HepG2 (cell line): ENCODE data around the gene KRTAP1-3. TPM values are rescaled to one million over a fixed set of nuclear protein-coding genes. Genes with fewer than 3 reads are reported as not detected.
A peak's percentile ranks its signal among the peaks of the same experiment; 100 is the strongest.

ENCODE experiments used
- ATM ChIP-seq: fragments of 450-650 bp; IDR thresholded peaks from 2 replicates; pipeline ENCODE4 v1.7.1; 2017; ENCODE audit warnings: mild to moderate bottlenecking, borderline replicate concordance
- CEBPG ChIP-seq: IDR thresholded peaks from 2 replicates; pipeline ENCODE4 v1.6.1; 2016
- ELF3 ChIP-seq: IDR thresholded peaks from 2 replicates; pipeline ENCODE4 v1.6.1; 2016; ENCODE audit warnings: missing genetic modification reagents, missing compliant biosample characterization
- ERF ChIP-seq: IDR thresholded peaks from 2 replicates; pipeline ENCODE4 v1.6.1; 2018; ENCODE audit warnings: missing biosample characterization, missing genetic modification reagents
- FOXP1 ChIP-seq, 2 experiments: fragments of 450-650 bp in 1 of 2; IDR thresholded peaks; 2 replicates each; pipeline ENCODE4 v1.6.1; 2017 to 2018; ENCODE audit warnings: antibody characterized with exemption in 1 of 2
- GFI1 ChIP-seq: sonication (generic); formaldehyde crosslinking; IDR thresholded peaks from 2 replicates; pipeline ENCODE4 v1.5.0; 2020; ENCODE audit warnings: missing genetic modification reagents, mild to moderate bottlenecking, borderline replicate concordance
- HOXA3 ChIP-seq: sonication (generic); formaldehyde crosslinking; IDR thresholded peaks from 2 replicates; pipeline ENCODE4 v1.5.0; 2020; ENCODE audit warnings: missing genetic modification reagents
- HOXD1 ChIP-seq: sonication (generic); formaldehyde crosslinking; IDR thresholded peaks from 2 replicates; pipeline ENCODE4 v1.5.0; 2020; ENCODE audit warnings: missing genetic modification reagents
- KDM1A ChIP-seq: IDR thresholded peaks from 2 replicates; pipeline ENCODE4 v1.6.1; 2016; ENCODE audit warnings: missing compliant biosample characterization
- KDM6A ChIP-seq: IDR thresholded peaks from 2 replicates; pipeline ENCODE4 v1.6.1; 2016; ENCODE audit warnings: low read depth
- MBD4 ChIP-seq: IDR thresholded peaks from 2 replicates; pipeline ENCODE4 v1.6.1; 2012; ENCODE audit warnings: low read length, inconsistent platforms, borderline replicate concordance
- NCOR1 ChIP-seq: fragments of 200-600 bp; sonication (generic); IDR thresholded peaks from 2 replicates; pipeline ENCODE4 v1.7.0; 2017; ENCODE audit warnings: antibody characterized with exemption, low read length, borderline replicate concordance
- PHF5A ChIP-seq: IDR thresholded peaks from one replicate; pipeline ENCODE4 v1.6.1; 2018; ENCODE audit warnings: low read depth, missing genetic modification reagents; ENCODE audit not compliant: unreplicated experiment
- SMAD3 ChIP-seq: sonication (generic); formaldehyde crosslinking; IDR thresholded peaks from 2 replicates; pipeline ENCODE4 v1.4.0; 2020; ENCODE audit warnings: missing genetic modification reagents
- TBX3 ChIP-seq: fragments of 450-650 bp; IDR thresholded peaks from 2 replicates; pipeline ENCODE4 v1.6.1; 2017; ENCODE audit warnings: antibody characterized with exemption, mild to moderate bottlenecking, inconsistent platforms, borderline replicate concordance
- ZEB1 ChIP-seq: IDR thresholded peaks from 2 replicates; pipeline ENCODE4 v1.6.1; 2012; ENCODE audit warnings: mild to moderate bottlenecking, low read depth, inconsistent platforms; ENCODE audit not compliant: insufficient replicate concordance
- ZNF264 ChIP-seq: sonication (generic); formaldehyde crosslinking; IDR thresholded peaks from 2 replicates; pipeline ENCODE4 v1.4.0; 2020; ENCODE audit warnings: missing genetic modification reagents
- polyA plus RNA-seq, 8 experiments: library from polyadenylated mRNA; depleted of rRNA in 3 of 8; stranded (reverse) in 7 of 8; unstranded in 1 of 8; fragments of >200 nt; fragmentation: Illumina TruSeq in 4 of 8; extraction: Trizol in 4 of 8; gene quantifications; 2 replicates each; pipeline versions ENCODE4 v1.2.1 to v1.2.3, GENCODE V29; 2011 to 2016; ENCODE audit warnings: low read depth in 4 of 8, missing spikeins in 1 of 8, mixed read lengths in 1 of 8; ENCODE audit not compliant: insufficient read depth in 1 of 8
- total RNA-seq, 5 experiments: library from RNA; depleted of rRNA; stranded (reverse); fragments of >200 nt; fragmentation: Illumina TruSeq; extraction: Trizol; gene quantifications; 2 replicates each; pipeline ENCODE4 v1.2.3, GENCODE V29; 2016; ENCODE audit warnings: low read depth in 1 of 5
- TF ChIP-seq, protein P1 (sequence below): sonication (generic); formaldehyde crosslinking; IDR thresholded peaks from 2 replicates; pipeline ENCODE4 v1.4.0; 2020; ENCODE audit warnings: mild to moderate bottlenecking, missing genetic modification reagents, borderline replicate concordance
- TF ChIP-seq, protein P2 (sequence below): sonication (generic); formaldehyde crosslinking; IDR thresholded peaks from 2 replicates; pipeline ENCODE4 v1.5.1; 2020; ENCODE audit warnings: mild to moderate bottlenecking, missing genetic modification reagents, borderline replicate concordance
- TF ChIP-seq, protein P3 (sequence below): sonication (generic); formaldehyde crosslinking; IDR thresholded peaks from 2 replicates; pipeline ENCODE4 v1.4.0; 2020; ENCODE audit warnings: missing genetic modification reagents

KRTAP1-3 gene
- total and polyA plus RNA-seq, 2 of the 13 experiments (the other 11 are each of a cell fraction or from before 2014, with no cell fraction given) = not detected

DNA sequence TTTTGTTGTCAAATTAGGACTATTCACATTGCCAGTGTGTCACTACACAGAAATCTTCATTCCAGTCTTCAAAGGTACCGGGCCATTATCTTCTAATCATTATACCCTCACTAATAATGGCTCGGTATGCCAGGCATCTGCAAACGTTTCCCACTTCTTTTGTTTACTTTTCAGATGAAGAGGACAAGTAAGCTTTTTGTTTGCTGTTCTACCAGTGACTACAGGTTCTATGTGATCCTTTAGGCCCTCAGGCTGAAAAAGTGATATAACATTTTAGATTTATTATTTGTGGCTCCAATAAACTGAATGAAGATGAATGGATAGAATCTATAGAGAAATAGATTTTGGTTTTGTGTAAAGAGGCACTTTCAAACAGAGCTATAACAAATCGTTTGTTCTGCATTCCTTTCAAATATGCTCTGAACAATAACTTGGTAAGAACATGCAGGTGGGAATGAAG lies 25.3 kb downstream of the KRTAP1-3 start (continued):
- TF ChIP-seq, protein P1, sequence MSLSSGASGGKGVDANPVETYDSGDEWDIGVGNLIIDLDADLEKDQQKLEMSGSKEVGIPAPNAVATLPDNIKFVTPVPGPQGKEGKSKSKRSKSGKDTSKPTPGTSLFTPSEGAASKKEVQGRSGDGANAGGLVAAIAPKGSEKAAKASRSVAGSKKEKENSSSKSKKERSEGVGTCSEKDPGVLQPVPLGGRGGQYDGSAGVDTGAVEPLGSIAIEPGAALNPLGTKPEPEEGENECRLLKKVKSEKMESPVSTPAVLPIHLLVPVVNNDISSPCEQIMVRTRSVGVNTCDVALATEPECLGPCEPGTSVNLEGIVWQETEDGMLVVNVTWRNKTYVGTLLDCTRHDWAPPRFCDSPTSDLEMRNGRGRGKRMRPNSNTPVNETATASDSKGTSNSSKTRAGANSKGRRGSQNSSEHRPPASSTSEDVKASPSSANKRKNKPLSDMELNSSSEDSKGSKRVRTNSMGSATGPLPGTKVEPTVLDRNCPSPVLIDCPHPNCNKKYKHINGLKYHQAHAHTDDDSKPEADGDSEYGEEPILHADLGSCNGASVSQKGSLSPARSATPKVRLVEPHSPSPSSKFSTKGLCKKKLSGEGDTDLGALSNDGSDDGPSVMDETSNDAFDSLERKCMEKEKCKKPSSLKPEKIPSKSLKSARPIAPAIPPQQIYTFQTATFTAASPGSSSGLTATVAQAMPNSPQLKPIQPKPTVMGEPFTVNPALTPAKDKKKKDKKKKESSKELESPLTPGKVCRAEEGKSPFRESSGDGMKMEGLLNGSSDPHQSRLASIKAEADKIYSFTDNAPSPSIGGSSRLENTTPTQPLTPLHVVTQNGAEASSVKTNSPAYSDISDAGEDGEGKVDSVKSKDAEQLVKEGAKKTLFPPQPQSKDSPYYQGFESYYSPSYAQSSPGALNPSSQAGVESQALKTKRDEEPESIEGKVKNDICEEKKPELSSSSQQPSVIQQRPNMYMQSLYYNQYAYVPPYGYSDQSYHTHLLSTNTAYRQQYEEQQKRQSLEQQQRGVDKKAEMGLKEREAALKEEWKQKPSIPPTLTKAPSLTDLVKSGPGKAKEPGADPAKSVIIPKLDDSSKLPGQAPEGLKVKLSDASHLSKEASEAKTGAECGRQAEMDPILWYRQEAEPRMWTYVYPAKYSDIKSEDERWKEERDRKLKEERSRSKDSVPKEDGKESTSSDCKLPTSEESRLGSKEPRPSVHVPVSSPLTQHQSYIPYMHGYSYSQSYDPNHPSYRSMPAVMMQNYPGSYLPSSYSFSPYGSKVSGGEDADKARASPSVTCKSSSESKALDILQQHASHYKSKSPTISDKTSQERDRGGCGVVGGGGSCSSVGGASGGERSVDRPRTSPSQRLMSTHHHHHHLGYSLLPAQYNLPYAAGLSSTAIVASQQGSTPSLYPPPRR (CRISPR knock-in tag) = peak; percentile 87
- TF ChIP-seq, protein P2, sequence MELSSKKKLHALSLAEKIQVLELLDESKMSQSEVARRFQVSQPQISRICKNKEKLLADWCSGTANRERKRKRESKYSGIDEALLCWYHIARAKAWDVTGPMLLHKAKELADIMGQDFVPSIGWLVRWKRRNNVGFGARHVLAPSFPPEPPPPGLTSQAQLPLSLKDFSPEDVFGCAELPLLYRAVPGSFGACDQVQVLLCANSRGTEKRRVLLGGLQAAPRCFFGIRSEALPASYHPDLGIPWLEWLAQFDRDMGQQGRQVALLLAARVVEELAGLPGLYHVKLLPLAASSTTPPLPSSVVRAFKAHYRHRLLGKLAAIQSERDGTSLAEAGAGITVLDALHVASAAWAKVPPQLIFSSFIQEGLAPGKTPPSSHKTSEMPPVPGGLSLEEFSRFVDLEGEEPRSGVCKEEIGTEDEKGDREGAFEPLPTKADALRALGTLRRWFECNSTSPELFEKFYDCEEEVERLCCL = no peak
- TF ChIP-seq ATM (0 out of 2 replicates have a peak, but pooled peaks have one; percentile 36), HOXA3 (CRISPR knock-in tag) (0 out of 2 replicates have a peak, but pooled peaks have one; percentile 20), KDM6A (CRISPR knock-in tag) (peak; percentile 58; the same call in 1 of the 2 replicates), ZNF264 (CRISPR knock-in tag) (peak; percentile 58; the same call in 1 of the 2 replicates), PHF5A (no peak), SMAD3 (CRISPR knock-in tag) (peak; percentile 88), ELF3 (CRISPR knock-in tag) (peak; percentile 75), GFI1 (CRISPR knock-in tag) (peak; percentile 82), ZEB1 (peak; percentile 35), ERF (peak; percentile 69), MBD4 (peak; percentile 82; the same call in 1 of the 2 replicates), TBX3 (peak; percentile 99), HOXD1 (peak; percentile 76), CEBPG (CRISPR knock-in tag) (peak; percentile 55), FOXP1 (IDR thresholded peaks at IDR 0.05) (peak; percentile 85), FOXP1 (CRISPR knock-in tag; IDR thresholded peaks at IDR 0.05) (peak; percentile 90), NCOR1 (peak; percentile 57; the same call in 1 of the 2 replicates), KDM1A (CRISPR knock-in tag) (0 out of 2 replicates have a peak, but pooled peaks have one; percentile 36)
- TF ChIP-seq, protein P3, sequence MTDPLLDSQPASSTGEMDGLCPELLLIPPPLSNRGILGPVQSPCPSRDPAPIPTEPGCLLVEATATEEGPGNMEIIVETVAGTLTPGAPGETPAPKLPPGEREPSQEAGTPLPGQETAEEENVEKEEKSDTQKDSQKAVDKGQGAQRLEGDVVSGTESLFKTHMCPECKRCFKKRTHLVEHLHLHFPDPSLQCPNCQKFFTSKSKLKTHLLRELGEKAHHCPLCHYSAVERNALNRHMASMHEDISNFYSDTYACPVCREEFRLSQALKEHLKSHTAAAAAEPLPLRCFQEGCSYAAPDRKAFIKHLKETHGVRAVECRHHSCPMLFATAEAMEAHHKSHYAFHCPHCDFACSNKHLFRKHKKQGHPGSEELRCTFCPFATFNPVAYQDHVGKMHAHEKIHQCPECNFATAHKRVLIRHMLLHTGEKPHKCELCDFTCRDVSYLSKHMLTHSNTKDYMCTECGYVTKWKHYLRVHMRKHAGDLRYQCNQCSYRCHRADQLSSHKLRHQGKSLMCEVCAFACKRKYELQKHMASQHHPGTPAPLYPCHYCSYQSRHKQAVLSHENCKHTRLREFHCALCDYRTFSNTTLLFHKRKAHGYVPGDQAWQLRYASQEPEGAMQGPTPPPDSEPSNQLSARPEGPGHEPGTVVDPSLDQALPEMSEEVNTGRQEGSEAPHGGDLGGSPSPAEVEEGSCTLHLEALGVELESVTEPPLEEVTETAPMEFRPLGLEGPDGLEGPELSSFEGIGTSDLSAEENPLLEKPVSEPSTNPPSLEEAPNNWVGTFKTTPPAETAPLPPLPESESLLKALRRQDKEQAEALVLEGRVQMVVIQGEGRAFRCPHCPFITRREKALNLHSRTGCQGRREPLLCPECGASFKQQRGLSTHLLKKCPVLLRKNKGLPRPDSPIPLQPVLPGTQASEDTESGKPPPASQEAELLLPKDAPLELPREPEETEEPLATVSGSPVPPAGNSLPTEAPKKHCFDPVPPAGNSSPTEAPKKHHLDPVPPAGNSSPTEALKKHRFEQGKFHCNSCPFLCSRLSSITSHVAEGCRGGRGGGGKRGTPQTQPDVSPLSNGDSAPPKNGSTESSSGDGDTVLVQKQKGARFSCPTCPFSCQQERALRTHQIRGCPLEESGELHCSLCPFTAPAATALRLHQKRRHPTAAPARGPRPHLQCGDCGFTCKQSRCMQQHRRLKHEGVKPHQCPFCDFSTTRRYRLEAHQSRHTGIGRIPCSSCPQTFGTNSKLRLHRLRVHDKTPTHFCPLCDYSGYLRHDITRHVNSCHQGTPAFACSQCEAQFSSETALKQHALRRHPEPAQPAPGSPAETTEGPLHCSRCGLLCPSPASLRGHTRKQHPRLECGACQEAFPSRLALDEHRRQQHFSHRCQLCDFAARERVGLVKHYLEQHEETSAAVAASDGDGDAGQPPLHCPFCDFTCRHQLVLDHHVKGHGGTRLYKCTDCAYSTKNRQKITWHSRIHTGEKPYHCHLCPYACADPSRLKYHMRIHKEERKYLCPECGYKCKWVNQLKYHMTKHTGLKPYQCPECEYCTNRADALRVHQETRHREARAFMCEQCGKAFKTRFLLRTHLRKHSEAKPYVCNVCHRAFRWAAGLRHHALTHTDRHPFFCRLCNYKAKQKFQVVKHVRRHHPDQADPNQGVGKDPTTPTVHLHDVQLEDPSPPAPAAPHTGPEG = no peak
